ENCODE measurements around the gene FES.
A peak's percentile ranks its signal among the peaks of the same experiment; 100 is the strongest.
"Not testable (repeated sequence)": the region's sequence is repeated elsewhere in the genome, so short reads cannot be mapped to it uniquely, and the experiment has no call there.

Gene FES

DNA sequence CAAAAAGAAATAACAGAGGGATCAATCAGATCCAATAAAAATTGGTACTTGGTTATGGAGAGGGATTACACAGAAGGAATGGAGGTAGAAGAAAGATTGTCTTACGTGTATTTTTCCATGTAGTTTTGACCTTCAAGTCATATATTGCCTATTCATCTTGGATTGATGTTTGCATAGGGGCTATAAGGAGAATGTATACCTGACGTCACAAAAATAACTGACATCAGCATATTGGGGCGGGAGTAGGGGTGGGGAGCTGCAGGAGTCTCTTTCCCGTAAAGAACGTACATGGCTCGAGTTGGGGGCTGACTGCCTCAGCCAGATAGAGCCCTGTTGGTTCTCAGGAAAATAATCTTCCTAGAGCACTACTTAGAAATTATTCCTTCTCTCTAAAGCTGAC lies 21.8 kb upstream of the FES start:
- no peak for DNase-seq

GRCh38 chr15:90862964-90863778 lies 21.1 kb upstream of the FES start:
- DNase-seq, result no peak

DNA sequence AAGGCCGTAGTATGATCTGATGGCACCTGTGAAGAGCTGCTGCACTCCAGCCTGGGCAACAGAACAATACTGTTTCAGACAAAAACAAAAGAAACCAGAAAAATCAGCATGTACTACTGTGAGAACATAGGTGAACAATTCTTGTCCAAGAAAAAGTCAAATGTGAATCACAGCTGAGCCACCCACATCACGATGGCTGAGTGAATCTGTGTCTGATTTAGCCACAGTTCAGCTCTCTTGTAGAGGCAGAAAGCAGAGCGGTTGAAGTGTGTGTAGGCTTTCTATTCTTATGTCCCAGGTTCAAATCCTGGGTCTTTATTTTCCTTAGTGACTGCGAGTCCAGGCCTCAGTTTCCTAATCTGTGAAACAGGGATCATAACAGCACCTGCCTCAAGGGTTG lies 20.3 kb upstream of the FES start:
- no peak for DNase-seq

- DNase-seq, result no peak
Measured at GRCh38 chr15:90864507-90864906, 19.8 kb upstream of the FES start.

- DNase-seq, result no peak
Measured at GRCh38 chr15:90865702-90866101, 18.6 kb upstream of the FES start.

DNA sequence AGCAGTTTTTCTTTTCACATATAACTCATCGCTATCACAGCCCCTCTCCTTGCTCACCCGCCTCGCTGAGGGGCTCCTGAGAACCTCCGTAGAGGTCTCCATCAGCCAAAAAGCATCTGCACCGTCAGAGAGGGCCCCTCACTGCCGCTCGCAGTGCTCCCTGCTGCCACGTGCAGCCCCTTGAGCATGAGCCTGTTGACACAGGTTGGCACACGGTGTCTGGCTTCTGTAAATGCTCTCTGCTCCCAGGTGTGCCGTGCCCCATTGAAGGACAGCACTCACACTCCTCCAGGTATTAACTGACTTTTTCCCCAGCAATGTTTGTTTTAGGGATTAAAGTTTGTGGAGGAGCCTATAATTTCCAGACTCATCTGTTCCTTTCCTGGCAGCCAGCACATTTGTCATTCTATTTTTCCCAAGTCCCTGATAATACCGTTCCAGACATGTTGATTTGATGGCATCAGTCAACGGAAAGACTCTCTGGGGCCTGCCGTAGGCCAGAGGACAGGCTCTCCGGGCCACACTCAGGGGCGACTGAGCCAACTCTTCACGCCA lies 18.1 kb upstream of the FES start:
- DNase-seq, result no peak

DNA sequence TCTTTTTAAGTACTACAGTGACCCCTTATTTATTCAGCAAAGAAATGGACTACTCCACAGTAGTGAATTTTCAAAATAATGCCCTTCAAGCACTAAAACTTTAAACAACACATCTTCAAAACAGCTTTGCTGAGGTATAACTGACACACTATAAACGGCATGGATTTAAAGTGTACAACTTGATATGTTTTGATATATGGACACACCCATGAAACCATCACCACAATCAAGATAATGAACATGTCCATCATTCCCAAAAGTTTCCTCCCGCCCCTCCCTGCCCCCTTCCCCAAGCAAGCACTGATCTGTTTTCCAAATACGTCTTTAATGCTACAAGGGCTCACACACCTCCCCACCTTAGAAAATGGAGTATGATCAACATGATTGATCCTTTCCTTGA lies 17.5 kb upstream of the FES start:
- no peak for DNase-seq

DNA sequence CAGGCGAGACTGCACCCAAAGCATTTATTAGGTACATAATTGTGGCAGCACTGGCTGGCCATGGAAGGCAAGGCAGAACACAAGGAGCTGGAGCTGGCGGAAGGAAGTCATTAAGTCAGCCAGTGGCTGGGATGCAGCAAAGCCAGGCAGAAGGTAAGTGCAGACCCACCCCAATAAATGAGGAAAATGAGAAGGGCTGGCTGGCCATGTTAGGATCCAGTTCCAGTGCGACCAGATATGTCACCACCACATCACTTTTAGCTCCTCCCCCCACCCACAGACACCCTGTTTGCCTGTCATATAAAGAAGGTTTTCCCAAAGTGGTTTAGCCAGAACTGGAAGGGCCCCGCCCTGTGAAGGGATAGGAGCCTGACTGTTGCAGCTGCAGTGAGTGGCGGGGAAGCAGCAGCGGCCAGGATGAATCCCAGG lies 16.0 kb upstream of the FES start, which contains the start of gene FURIN:
Gene FURIN, plus strand, starts transcription at position 328 of the 429 bp plus-strand sequence. CDS start 7,153 bp downstream, outside the sequence.
- DNase-seq, result no peak

GRCh38 chr15:90869140-90869541 lies 15.2 kb upstream of the FES start:
- no peak for DNase-seq

GRCh38 chr15:90869601-90870353 lies 14.5 kb upstream of the FES start:
- no peak for DNase-seq

GRCh38 chr15:90870354-90871138 lies 13.8 kb upstream of the FES start:
- DNase-seq, result no peak

DNA sequence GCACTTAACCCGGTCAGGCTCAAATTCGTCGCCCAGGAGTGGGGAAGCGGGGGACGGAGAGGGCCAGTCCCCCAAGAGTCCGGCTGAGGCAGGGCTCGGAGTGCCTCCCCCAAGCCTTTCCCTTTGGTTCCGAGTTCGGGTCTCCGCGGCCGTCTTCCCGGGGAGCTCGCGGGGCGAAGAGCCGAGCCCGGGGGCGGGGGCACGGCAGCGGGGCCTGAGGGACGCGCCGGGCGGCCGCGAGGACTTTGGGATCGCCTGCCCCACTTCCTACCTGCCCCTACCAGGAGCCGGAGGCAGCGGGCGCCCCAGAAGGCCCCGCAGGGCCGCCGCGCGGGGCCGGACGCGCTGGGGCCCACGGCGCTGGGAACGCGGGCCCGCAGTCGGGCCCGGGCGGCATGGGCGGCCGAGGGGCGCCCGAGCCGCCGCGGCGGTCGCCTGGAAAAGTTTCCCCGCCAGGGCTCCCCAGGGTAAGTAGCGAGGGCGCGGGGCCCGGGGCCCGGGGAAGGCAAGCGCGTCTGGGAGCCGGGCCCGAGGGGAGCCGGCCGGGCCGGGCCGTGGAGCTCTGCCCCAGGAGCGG lies 13.1 kb upstream of the FES start:
- DNase-seq, result no peak

GRCh38 chr15:90871716-90872485 lies 12.4 kb upstream of the FES start:
- no peak for DNase-seq

DNA sequence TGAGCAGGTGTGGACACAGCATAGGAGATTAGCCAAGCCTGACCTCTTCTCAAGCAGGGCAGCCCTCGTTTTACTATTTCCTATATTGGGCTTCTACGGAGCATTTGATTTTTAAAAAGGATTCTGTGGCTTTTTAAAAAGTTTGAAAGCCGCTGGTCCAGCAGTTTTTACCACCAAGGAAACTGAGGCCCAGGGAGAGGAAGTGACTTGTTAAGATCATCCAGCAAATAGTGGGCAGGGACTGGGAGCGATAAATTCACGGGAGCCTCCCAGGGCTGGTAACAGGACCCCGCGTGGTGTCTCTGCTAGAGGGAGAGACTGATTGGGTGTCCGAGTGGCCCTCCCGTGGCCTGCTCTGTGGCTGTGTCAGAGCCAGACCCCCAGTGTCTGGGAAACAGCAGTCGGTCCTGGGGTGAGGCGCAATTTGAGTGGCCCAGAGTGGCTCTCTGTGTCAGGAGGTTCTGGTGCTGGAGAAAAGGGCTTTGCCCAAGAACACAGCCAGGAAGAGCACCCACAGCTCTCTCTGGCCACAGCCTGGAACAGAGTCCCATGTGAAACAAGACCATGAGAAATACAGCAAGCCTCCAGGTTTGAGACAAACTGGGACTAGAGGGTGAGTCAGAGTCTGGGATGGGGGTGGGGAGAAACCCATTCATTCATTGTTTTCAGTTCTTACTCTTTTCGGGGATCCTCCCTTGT lies 11.7 kb upstream of the FES start:
- no peak for DNase-seq

DNA sequence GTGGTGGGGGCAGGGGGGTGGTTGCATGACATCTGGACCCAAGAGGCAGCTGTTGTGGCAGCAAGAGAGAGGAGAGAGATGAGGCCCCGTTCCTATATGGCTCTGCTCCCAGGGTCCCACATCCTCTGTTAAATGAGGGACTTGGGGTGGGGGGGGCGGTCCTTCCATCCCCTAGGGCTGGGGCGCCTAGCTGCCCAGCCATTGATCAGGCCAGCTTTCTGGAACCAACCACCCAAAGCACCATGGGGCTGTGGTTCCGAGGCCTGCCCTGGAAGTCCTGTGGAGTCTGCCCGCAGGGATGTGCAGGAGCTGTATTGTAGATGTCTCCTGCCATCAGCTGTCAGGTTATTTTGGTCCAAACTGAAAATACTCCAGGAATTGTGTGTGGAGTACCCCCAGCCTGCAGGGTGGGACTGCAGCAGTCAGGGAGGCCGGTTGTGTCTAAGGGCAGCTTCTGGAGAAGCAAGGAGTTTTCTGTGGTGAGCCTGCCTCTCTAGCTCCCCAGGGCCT lies 10.8 kb upstream of the FES start:
- DNase-seq, result no peak

- DNase-seq, result peak; percentile 34
Measured at GRCh38 chr15:90873998-90874605, 10.2 kb upstream of the FES start.

DNA sequence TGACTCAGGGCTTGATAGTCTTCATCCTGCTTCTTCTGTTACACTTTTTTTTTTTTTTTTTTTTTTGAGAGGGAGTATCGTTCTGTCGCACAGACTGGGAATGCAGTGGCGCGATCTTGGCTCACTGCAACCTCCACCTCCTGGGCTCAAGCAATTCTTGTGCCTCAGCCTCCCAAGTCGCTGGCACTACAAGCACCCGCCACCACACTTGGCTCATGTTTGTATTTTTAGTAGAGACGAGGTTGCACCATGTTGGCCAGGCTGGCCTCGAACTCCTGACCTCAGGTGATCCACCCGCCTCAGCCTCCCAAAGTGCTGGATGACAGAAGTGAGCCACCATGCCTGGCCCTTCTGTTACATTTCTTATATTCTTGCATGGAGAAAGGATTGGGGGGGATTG lies 9.3 kb upstream of the FES start:
- not testable (repeated sequence) for DNase-seq

- DNase-seq, result no peak
Measured at GRCh38 chr15:90875549-90875981, 8.7 kb upstream of the FES start.

DNA sequence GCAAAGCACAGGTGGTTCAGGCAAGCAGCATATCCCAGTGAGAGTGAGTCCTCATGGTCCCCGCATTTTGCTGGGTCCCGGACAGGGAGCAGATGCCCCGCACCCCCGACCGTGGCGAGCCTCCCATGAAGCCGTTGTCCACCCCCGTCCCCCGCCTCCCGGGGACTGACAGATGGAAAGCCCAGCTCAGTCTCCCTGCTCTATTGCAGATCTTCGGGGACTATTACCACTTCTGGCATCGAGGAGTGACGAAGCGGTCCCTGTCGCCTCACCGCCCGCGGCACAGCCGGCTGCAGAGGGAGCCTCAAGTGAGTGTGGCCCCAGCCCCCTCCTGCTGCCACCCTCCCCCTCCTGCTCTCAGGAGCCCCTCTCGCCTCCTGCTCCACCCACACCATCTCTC lies 8.3 kb upstream of the FES start:
- DNase-seq, result no peak

GRCh38 chr15:90876512-90877170 lies 7.7 kb upstream of the FES start:
- no peak for DNase-seq

Data from NCI-H1092 (cell line).